Activated CD8-positive, alpha-beta memory T cell treated with anti-CD3 and anti-CD28 coated beads for 36 hours (primary cell): ENCODE measurements around the gene TRPV5. TPM values are rescaled to one million over a fixed set of nuclear protein-coding genes. Genes with fewer than 3 reads are reported as not detected.

Source experiments
- CTCF ChIA-PET: fragments of 350-600 bp; sonication (Branson Sonifier 250); formaldehyde crosslinking; loops from one replicate; lab custom pipeline; 2021; ENCODE audit warnings: antibody characterized with exemption; lab: Charles Lee
- POLR2A ChIA-PET: fragments of 350-600 bp; sonication (Branson Sonifier 250); formaldehyde crosslinking; loops from one replicate; lab custom pipeline; 2021; ENCODE audit warnings: antibody characterized with exemption; lab: Charles Lee
- total RNA-seq, 2 experiments: library from RNA; stranded (reverse); gene quantifications; one replicate each; pipeline ENCODE4 v1.2.3, GENCODE V29; 2021

TRPV5 gene
- total RNA-seq, 2 experiments from 2014 or later, result not detected

GRCh38 chr7:142876991-142877910 lies 56.3 kb downstream of the TRPV5 start:
- CTCF ChIA-PET, result interaction anchor here (1.1 kb wide), 1 partner anchor 125 kb away, joined by 3 read pairs; no protein-coding TSS in a partner anchor

GRCh38 chr7:142876236-142876960 lies 57.1 kb downstream of the TRPV5 start:
- CTCF ChIA-PET, result interaction anchor here (1.1 kb wide), 1 partner anchor 126 kb away, joined by 3 read pairs; no protein-coding TSS in a partner anchor
- POLR2A ChIA-PET, result no interaction called here

More at GRCh38 chr7:142876991-142877910, 56.3 kb downstream of the TRPV5 start:
- POLR2A ChIA-PET, result no interaction called here

DNA sequence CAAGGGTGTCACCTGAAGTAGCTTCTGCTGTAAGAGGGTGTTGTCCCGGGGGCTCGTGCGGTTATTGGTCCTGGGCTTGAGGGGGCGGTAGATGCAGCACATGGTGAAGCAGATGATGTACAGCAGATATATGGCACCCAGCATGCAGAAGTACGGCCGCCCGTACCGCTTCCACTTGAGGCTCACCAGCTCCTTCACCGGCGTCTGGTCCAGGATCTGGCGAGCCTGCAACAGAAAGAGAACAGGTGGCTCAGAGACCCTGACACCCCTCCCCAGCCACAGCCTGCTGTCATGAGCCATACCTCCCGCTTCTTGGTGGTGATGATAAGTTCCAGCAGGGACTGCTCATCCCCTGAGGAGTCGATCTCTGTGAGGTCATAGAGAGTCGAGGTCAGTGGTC lies 58.1 kb downstream of the TRPV5 start:
- CTCF ChIA-PET, result no interaction called here

GRCh38 chr7:142874837-142875236 lies 58.7 kb downstream of the TRPV5 start:
- POLR2A ChIA-PET, result no interaction called here
- CTCF ChIA-PET, result no interaction called here

More for the DNA sequence above, 58.1 kb downstream of the TRPV5 start:
- POLR2A ChIA-PET, result no interaction called here

GRCh38 chr7:142874409-142874808 lies 59.1 kb downstream of the TRPV5 start:
- ChIA-PET CTCF (no interaction called here), POLR2A (no interaction called here)

GRCh38 chr7:142873871-142874270 lies 59.7 kb downstream of the TRPV5 start:
- CTCF ChIA-PET, result interaction anchor here (1.4 kb wide), 1 partner anchor 42 kb away, joined by 3 read pairs; no protein-coding TSS in a partner anchor
- POLR2A ChIA-PET, result no interaction called here

GRCh38 chr7:142873281-142873784 lies 60.2 kb downstream of the TRPV5 start:
- POLR2A ChIA-PET, result no interaction called here
- CTCF ChIA-PET, result interaction anchor here (0.6 to 1.6 kb wide), 6 partner anchors 9 to 366 kb away, joined by 3 to 5 read pairs (median 3); partner anchors contain the start of gene EPHB6

DNA sequence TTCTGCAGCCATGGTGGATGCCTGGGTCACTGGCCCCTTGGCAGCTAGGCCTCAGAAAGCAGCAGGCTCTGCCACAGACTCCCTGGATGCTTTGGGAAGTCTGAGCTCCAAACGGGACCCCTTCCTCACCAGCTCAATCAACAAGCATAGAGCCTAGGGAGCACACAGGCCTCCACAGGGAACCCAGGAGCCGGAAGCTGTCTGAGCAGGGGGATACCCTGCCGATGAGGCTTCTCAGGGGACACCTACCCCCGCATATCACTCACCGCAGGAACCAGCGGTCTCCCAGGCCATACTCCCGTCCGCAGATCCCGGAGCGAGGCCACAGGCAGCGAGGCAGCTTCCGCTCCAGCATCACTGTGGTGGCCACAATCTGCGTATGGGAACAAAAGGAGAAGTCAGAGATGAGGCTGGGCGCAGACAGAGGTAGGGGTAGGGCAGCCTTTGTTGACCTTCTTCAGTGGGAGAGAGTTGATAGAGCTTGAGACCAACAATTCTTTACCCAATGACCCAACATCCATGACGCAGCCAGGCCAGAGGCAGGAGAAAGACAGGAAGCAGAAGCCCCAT lies 61.4 kb downstream of the TRPV5 start:
- ChIA-PET POLR2A (no interaction called here), CTCF (interaction anchor here (1.0 to 1.6 kb wide), 4 partner anchors 10 to 313 kb away, joined by 3 to 5 read pairs (median 3); partner anchors contain the start of gene EPHB6)

DNA sequence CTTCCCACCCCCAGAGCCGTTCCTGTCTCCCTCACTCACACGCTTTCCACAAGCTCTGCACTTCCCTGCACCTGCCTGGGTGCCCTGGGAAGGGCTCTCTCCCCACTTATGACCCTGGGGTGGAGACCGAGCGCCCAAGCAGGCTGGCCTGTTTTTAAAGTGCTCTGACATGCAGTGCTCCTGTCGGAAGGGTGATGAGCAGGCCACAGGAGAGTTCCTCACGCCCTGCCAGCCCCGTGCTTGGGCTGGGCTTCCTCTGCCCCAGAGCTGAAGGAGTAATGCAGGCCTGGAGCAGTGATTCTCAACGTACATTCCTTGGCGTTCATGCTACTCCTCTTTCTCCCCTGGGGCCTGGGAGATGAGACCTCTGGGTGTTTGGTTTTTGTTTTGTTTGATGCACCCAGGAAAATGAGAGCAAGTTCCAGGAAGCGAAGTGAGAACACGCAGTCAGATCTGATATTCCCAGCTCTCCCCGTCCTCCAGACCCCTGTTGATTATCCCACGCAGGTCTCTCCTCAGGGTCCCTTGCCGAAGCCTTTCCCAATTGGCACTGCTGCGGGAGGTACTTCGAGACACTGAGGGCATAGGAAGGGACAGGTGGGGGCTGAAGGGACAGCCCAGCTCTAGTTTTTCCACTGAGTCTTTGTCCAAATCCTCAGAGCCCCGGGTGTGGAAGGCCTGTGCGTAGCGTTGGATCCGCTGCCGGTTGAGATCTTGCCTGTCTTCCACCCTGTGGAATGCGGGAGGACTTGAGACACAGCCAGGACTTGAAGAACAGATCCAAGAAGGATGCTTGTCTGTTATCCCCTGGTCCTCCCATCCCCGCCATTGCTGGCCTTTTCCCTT lies 62.1 kb downstream of the TRPV5 start:
- ChIA-PET CTCF (interaction anchor here (0.7 to 1.6 kb wide), 3 partner anchors 9 to 312 kb away, joined by 3 to 5 read pairs (median 3); partner anchors contain the start of gene EPHB6), POLR2A (no interaction called here)

- POLR2A ChIA-PET, result no interaction called here
- CTCF ChIA-PET, result interaction anchor here (2.3 kb wide), 1 partner anchor 16 kb away, joined by 6 read pairs; the partner anchor contains the start of gene EPHB6
Measured at GRCh38 chr7:142870566-142871259, 62.8 kb downstream of the TRPV5 start.

GRCh38 chr7:142870147-142870559 lies 63.4 kb downstream of the TRPV5 start:
- ChIA-PET POLR2A (no interaction called here), CTCF (interaction anchor here (2.3 kb wide), 1 partner anchor 16 kb away, joined by 6 read pairs; the partner anchor contains the start of gene EPHB6)

DNA sequence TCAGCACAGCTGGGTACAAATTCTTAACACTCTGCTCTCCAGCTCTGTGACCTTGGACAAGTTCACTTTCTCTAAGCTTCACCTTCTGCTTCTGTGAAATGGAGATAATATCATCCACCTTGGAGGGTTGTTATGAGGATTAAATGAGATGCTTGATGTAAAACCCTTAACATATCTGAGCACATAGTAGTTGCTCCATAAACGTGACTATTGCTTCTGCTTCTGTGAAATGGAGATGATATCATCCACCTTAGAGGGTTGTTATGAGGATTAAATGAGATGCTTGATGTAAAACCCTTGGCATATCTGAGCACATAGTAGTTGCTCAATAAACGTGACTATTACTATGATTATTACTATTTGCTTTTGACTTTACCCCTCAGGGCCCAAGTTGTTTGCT lies 64.1 kb downstream of the TRPV5 start:
- ChIA-PET POLR2A (no interaction called here), CTCF (interaction anchor here (2.3 kb wide), 1 partner anchor 15 kb away, joined by 6 read pairs; the partner anchor contains the start of gene EPHB6)

- POLR2A ChIA-PET, result no interaction called here
- CTCF ChIA-PET, result interaction anchor here (2.3 kb wide), 1 partner anchor 14 kb away, joined by 6 read pairs; the partner anchor contains the start of gene EPHB6
Measured at GRCh38 chr7:142868986-142869415, 64.5 kb downstream of the TRPV5 start.

- ChIA-PET CTCF (interaction anchor here (2.3 kb wide), 1 partner anchor 14 kb away, joined by 6 read pairs; the partner anchor contains the start of gene EPHB6), POLR2A (no interaction called here)
Measured at GRCh38 chr7:142868188-142868985, 65.2 kb downstream of the TRPV5 start.

DNA sequence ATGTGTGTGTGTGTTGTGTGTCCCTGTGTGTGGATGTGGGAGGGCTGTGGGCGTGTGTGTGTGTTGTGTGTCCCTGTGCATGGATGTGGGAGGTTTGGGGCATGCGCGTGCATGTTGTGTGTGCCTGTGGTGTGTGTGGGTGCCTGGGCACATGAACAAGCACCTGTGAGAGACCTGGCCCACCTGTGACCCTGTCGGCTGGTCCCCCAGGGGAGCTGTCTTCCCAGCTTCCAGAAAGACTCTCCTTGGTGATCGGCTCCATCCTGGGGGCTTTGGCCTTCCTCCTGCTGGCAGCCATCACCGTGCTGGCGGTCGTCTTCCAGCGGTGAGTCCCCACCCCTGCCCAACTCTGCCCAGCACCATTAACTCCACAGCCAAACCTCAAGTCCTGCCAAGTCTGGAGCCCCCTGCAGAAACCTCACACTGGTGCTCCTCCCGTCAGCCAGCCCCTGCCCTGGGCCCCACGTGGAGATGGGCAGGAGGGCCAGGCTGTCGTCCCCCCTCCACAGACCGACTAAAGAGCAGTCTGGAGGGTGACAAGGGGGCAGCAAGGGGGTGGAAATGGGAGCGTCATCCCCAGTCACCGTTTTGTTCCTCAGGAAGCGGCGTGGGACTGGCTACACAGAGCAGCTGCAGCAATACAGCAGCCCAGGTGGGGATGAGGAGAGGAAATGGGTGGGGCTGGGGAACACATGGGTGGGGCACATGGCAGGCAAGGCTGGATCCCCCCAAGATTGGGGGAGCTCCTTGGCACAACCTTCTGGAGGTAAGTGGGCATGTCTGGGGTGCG lies 66.0 kb downstream of the TRPV5 start:
- POLR2A ChIA-PET, result no interaction called here
- CTCF ChIA-PET, result interaction anchor here (1.2 to 1.6 kb wide), 2 partner anchors 9 to 14 kb away, joined by 3 to 7 read pairs; no protein-coding TSS in a partner anchor

DNA sequence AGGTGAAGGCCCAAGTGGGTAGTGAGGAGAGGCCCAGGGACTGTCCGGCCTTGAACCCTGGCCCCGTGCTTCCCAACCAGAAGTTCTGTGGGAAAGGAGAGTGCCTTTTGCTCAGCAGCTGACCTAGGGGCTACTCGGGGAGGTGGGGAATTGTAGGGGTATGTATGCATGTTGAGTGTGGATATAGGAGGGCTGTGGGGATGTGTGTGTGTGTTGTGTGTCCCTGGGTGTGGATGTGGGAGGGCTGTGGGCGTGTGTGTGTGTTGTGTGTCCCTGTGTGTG lies 66.5 kb downstream of the TRPV5 start:
- POLR2A ChIA-PET, result no interaction called here
- CTCF ChIA-PET, result interaction anchor here (1.2 to 1.6 kb wide), 2 partner anchors 9 to 13 kb away, joined by 3 to 7 read pairs; no protein-coding TSS in a partner anchor
